ENCODE results near the gene HMCN2. TPM values are rescaled to one million over a fixed set of nuclear protein-coding genes. Genes with fewer than 3 reads are reported as not detected.

HMCN2 gene
- total and polyA plus RNA-seq, 9 donors, result 0.12 to 4.2 (median 0.98) TPM

DNA sequence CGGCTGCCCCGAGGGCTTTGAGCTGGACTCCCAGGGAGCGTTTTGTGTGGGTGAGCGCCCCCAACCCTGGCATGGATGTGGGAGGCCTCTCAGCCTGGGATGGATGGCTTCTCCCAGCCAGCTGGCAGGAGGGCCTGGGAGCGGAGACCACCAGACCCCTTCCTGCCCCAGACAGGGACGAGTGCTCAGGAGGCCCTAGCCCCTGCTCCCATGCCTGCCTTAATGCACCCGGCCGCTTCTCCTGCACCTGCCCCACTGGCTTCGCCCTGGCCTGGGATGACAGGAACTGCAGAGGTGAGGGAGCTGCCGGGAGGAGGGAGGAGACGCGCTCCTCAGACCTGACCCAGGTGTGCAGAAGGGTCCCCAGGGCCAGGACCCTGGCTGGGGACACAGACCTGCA, 161.8 kb downstream of the HMCN2 start:
- intact Hi-C loops (cut with DNase I), result no loop called here
- Histone ChIP-seq H3K36me3 (no peaks in the 10 kb centered on the region), H3K4me1 (ENCODE audit: insufficient read depth) (no peaks in the 10 kb centered on the region), H3K27ac (no peak overlapping the region), H3K27me3 (no peaks in the 10 kb centered on the region), H3K9me3 (no peaks in the 10 kb centered on the region), H3K4me3 (no peak overlapping the region)
- TF ChIP-seq POLR2A (IDR thresholded peaks at IDR 0.05) (no peak), EP300 (IDR thresholded peaks at IDR 0.05) (no peak)
- TF ChIP-seq, protein P1, sequence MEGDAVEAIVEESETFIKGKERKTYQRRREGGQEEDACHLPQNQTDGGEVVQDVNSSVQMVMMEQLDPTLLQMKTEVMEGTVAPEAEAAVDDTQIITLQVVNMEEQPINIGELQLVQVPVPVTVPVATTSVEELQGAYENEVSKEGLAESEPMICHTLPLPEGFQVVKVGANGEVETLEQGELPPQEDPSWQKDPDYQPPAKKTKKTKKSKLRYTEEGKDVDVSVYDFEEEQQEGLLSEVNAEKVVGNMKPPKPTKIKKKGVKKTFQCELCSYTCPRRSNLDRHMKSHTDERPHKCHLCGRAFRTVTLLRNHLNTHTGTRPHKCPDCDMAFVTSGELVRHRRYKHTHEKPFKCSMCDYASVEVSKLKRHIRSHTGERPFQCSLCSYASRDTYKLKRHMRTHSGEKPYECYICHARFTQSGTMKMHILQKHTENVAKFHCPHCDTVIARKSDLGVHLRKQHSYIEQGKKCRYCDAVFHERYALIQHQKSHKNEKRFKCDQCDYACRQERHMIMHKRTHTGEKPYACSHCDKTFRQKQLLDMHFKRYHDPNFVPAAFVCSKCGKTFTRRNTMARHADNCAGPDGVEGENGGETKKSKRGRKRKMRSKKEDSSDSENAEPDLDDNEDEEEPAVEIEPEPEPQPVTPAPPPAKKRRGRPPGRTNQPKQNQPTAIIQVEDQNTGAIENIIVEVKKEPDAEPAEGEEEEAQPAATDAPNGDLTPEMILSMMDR (IDR thresholded peaks at IDR 0.05), result no peak
- 88 to 93% (median 90%) methylated on average over 12 of the region's 12 CpGs for WGBS, 3 donors
- DNase-seq, result no peak

DNA sequence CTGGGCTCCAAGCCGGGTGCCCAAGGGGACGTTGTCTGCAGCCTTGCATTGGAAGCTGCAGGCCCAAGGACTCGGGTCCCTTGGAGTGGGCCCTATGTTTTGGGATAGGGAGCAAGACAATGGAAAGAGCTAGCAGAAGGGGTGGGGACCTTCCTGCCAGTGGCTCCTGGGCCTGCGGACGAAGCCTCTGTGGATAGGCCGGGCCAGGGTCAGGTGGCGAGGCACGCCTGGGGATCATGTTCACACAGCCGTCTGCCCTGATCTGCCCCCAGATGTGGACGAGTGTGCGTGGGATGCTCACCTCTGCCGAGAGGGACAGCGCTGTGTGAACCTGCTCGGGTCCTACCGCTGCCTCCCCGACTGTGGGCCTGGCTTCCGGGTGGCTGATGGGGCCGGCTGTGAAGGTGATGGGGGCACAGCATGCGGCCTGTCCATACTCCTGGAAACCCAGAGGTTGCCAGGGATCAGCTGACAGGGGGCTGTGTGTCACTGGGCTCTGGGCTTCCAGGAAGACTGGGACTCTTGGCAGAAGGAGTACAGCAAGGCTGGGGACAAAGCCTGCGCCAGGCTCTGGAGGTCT, 162.6 kb downstream of the HMCN2 start:
- WGBS, 3 donors, result 77 to 88% (median 84%) methylated on average over 17 to 20 of the region's 20 CpGs

DNA sequence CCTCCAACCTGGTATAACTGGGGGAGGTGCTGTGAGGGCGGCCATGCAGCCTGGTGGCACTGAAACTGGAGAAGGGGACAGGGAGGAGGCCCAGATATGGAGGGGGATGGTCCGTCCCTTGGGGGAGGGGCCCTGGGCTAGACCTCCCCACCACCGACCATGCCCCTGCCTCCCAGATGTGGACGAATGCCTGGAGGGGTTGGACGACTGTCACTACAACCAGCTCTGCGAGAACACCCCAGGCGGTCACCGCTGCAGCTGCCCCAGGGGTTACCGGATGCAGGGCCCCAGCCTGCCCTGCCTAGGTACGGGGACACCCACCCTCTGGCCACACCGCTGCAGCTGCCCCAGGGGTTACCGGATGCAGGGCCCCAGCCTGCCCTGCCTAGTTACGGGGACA, 163.8 kb downstream of the HMCN2 start:
- TF ChIP-seq, protein P1 (IDR thresholded peaks at IDR 0.05), result no peak
- TF ChIP-seq EP300 (IDR thresholded peaks at IDR 0.05) (no peak), POLR2A (IDR thresholded peaks at IDR 0.05) (no peak)
- H3K27ac ChIP-seq, result no peak overlapping the region

More for the DNA sequence above, 162.6 kb downstream of the HMCN2 start:
- Histone ChIP-seq H3K36me3 (no peaks in the 10 kb centered on the region), H3K9me3 (no peaks in the 10 kb centered on the region), H3K27me3 (no peaks in the 10 kb centered on the region), H3K4me1 (ENCODE audit: insufficient read depth) (no peaks in the 10 kb centered on the region), H3K4me3 (no peak overlapping the region), H3K27ac (no peak overlapping the region)
- intact Hi-C loops (cut with DNase I), result no loop called here
- TF ChIP-seq, protein P1 (IDR thresholded peaks at IDR 0.05), result no peak
- DNase-seq, result no peak

DNA sequence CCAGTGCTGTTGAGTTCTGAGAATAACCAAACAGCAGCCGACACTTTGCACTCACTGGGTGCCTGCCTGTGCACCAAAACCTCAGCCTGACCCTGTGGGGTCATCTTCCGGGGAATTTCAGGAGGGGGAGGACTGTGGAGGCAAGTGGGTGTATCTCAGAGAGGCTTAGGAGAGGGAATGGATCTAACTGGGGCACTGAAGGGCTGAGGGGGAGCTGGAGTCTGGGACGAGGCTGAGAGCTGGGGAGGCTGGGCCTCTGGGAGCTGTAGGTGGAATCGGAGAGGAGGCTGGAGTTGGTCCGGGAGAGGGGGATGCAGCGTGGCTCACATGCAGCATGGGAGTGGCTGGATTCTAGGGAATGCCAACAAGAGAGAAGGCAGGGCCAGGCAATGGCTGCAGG, 164.3 kb downstream of the HMCN2 start:
- DNase-seq, result no peak
- 77 to 87% (median 85%) methylated on average over 6 of the region's 6 CpGs for WGBS, 3 donors
- H3K36me3 ChIP-seq, result no peaks in the 10 kb centered on the region
- no peak overlapping the region for H3K27ac ChIP-seq
- no peak overlapping the region for H3K4me3 ChIP-seq
- H3K9me3 ChIP-seq, result no peaks in the 10 kb centered on the region
- intact Hi-C loops (cut with DNase I), result no loop called here
- H3K4me1 ChIP-seq (ENCODE audit: insufficient read depth), result peaks cover 3% of the 10 kb centered on the region
- H3K27me3 ChIP-seq, result no peaks in the 10 kb centered on the region
- no peak for TF ChIP-seq POLR2A (IDR thresholded peaks at IDR 0.05)
- TF ChIP-seq, protein P1 (IDR thresholded peaks at IDR 0.05), result no peak
- TF ChIP-seq EP300 (IDR thresholded peaks at IDR 0.05), result no peak

More for the DNA sequence above, 163.8 kb downstream of the HMCN2 start:
- Histone ChIP-seq H3K4me3 (no peak overlapping the region), H3K4me1 (ENCODE audit: insufficient read depth) (peaks cover 3% of the 10 kb centered on the region), H3K27me3 (no peaks in the 10 kb centered on the region), H3K9me3 (no peaks in the 10 kb centered on the region), H3K36me3 (no peaks in the 10 kb centered on the region)
- intact Hi-C loops (cut with DNase I), result no loop called here
- no peak for DNase-seq
- 92 to 96% (median 95%) methylated on average over 9 to 13 of the region's 13 CpGs for WGBS, 3 donors

Measured in ovary (tissue), 9 donors.